RWPE1 (cell line): Measurements from ENCODE around the gene PAPOLB.

ENCODE experiments used
- CTCF ChIA-PET: fragments of 350-600 bp; sonication (Branson Sonifier 250); formaldehyde crosslinking; extraction: SDS; loops from one replicate; lab custom pipeline; 2021; lab: Yijun Ruan, JAX
- POLR2A ChIA-PET: fragments of 400-600 bp; formaldehyde crosslinking; extraction: SDS; loops from one replicate; lab custom pipeline; 2020; ENCODE audit warnings: antibody characterized with exemption; ENCODE audit not compliant: low non-redundant PET; lab: Yijun Ruan, JAX
- DNase-seq: peaks from one replicate; pipeline ENCODE4 v3.0.0; 2012; ENCODE audit warnings: low spot score
- H3K27ac ChIP-seq: fragments of 450-650 bp; 2 replicates; pipeline ENCODE4 v1.5.1; 2017
- CTCF ChIP-seq: fragments of 450-650 bp; conservative IDR thresholded peaks from 2 replicates; pipeline ENCODE4 v1.5.1; 2017; ENCODE audit warnings: low read depth, mild to moderate bottlenecking

PAPOLB gene

GRCh38 chr7:4833691-4834600 is 27.9 kb downstream of the PAPOLB start:
- H3K27ac ChIP-seq: no peak overlapping the region
- TF ChIP-seq CTCF: no peak
- no peak for DNase-seq
- ChIA-PET POLR2A (no interaction called here), CTCF (interaction anchor here (0.6 kb wide), 2 partner anchors 50 to 54 kb away, joined by 3 read pairs; no protein-coding TSS in a partner anchor)

GRCh38 chr7:4833176-4833575 is 28.7 kb downstream of the PAPOLB start:
- no peak for DNase-seq
- POLR2A ChIA-PET: no interaction called here
- no peak for TF ChIP-seq CTCF
- no peak overlapping the region for H3K27ac ChIP-seq
- CTCF ChIA-PET: interaction anchor here (0.6 kb wide), 1 partner anchor 51 kb away, joined by 3 read pairs; no protein-coding TSS in a partner anchor

- ChIA-PET CTCF (no interaction called here), POLR2A (no interaction called here)
- H3K27ac ChIP-seq: no peak overlapping the region
- no peak for TF ChIP-seq CTCF
- no peak for DNase-seq
Measured at GRCh38 chr7:4832711-4833110, 29.1 kb downstream of the PAPOLB start.

GRCh38 chr7:4831723-4832495 is 29.9 kb downstream of the PAPOLB start:
- DNase-seq: no peak
- TF ChIP-seq CTCF: no peak
- H3K27ac ChIP-seq: no peak overlapping the region
- CTCF ChIA-PET: interaction anchor here (0.7 kb wide), 1 partner anchor 221 kb away, joined by 4 read pairs; no protein-coding TSS in a partner anchor
- POLR2A ChIA-PET: no interaction called here

GRCh38 chr7:4830176-4830575 is 31.7 kb downstream of the PAPOLB start:
- DNase-seq: no peak
- peak; percentile 33 for TF ChIP-seq CTCF
- no peak overlapping the region for H3K27ac ChIP-seq
- ChIA-PET POLR2A (no interaction called here), CTCF (interaction anchor here (0.6 to 1.1 kb wide), 7 partner anchors 18 to 647 kb away, joined by 3 to 4 read pairs (median 4); no protein-coding TSS in a partner anchor)

- H3K27ac ChIP-seq: no peak overlapping the region
- CTCF ChIA-PET: interaction anchor here (1.0 kb wide), 1 partner anchor 12 kb away, joined by 6 read pairs; no protein-coding TSS in a partner anchor
- DNase-seq: no peak
- POLR2A ChIA-PET: no interaction called here
- no peak for TF ChIP-seq CTCF
Measured at GRCh38 chr7:4828720-4829383, 33.0 kb downstream of the PAPOLB start.
